Pons (tissue), 1 donor: ENCODE results near the gene RETSAT.
A peak's percentile ranks its signal among the peaks of the same experiment; 100 is the strongest.
"Not testable (repeated sequence)": the region's sequence is repeated elsewhere in the genome, so short reads cannot be mapped to it uniquely, and the experiment has no call there.

Experiments used
- DNase-seq: peaks from one replicate; pipeline ENCODE4 v3.0.0-alpha.2; 2016; ENCODE audit warnings: low spot score

RETSAT gene

DNA sequence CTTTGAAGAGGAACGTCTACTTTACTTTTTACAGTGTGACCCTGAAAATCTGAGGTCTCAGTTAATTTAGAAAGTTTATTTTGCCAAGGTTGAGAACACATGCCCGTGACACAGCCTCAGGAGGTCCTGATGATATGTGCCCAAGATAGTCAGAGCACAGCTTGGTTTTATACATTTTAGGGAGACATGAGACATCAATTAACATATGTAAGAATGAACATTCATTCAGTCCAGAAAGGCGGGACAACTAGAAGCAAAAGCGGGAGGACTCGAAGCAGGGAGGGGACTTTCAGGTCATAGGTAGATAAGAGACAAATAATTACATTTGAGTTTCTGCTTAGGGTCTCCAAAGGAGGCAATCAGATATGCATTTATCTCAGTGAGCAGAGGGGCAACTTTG lies 23.9 kb upstream of the RETSAT start:
- DNase-seq, result no peak

DNA sequence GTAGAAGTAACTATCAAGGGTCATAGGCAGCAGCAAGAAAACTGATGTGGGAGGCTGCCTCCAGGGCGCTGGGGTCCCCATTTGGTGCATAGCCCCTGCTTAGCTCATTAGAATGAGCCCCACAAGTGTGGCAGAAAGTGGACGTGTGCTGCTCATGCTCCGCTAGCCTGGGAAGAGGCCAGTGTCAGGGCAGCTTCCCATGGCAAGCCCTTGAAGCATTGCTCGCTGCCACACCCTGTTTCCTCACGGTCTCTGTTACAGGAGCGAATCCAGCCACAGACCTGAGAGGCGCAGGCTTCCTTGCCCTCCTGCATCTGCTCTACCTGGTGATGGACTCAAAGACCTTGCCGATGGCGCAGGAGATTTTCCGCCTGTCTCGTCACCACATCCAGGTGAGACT lies 22.8 kb upstream of the RETSAT start:
- no peak for DNase-seq

DNA sequence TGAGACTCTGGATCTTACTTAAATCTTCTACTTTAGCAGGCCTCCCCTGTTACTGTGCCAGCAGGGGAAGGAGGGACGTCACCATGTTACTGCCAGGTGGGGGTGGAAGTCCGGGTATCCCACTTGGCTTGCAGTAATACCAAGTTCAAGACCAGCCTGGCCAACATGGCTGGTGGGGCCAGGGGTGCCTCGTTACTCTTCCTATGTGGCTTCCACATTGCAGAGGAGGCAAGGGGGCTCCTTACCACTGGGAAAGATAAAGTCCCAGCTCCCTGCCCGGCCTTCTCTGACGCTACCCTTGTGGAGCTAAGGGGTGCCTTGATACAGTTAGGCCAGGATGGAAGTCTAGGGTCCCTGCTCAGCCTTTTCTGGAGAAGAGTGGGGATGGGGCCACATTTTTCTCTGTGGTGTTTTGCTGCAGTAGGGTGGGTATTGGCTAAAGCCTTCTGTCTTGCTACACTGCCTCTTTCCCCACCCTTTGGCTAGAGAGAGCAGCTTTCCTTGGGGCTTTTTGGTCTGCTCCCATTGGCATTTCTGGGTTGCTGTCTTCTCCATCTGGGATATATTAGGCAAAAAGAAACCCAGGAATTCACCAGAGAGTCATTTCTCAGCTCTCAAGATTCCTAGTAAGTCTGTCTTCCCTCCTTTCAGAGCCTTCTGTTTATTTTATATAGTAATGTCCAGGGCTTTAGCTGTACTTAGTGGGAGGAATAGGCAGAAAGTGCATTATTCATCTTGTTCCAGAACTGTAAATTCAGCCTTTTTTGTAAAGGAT lies 22.1 kb upstream of the RETSAT start:
- no peak for DNase-seq

DNA sequence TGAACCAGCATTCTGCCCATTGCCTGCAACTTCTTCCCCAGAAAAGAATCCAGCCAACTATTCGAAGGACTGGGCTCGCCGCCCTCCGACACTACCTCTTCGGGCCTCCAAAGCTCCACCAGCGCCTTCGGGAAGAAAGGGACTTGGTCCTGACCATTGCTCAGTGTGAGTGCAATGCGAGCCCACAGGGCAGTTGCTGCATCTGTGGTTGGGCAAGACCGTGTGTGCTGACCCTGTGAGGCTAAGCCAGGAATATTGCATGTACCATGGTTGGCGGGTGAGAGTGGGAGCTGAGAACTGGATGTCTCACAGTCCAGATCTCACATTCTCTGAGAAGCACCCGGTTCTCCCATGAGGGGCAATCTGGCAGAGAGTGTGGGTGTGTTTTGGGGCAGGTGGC lies 16.7 kb upstream of the RETSAT start:
- DNase-seq, result no peak

- no peak for DNase-seq
Measured at GRCh38 chr2:85369500-85369899, 15.2 kb upstream of the RETSAT start.

DNA sequence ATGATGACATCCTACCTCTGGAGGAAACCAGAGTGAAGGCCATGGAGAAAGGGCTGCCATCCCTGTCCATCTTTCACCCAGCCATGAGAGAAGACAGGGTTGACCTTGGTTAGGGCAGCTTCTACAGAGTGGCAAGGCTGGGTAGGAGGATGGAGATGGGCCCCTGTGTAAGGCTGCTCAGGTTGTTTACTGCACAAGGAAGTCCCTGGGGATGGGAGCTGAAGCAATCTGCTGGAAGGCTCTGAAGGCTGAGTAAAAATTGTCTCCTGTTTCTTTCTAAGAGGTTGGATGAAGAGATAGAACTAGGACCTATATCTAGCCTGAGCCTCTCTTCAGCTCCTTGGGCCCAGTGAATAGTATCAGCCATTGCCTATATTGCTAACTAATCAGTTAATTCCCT lies 14.6 kb upstream of the RETSAT start:
- DNase-seq, result no peak

GRCh38 chr2:85367180-85367579 lies 12.9 kb upstream of the RETSAT start:
- no peak for DNase-seq

- DNase-seq, result not testable (repeated sequence)
Measured at GRCh38 chr2:85362653-85363387, 8.5 kb upstream of the RETSAT start.

- no peak for DNase-seq
Measured at GRCh38 chr2:85357736-85358135, 3.4 kb upstream of the RETSAT start.

GRCh38 chr2:85356186-85356585 lies 1.9 kb upstream of the RETSAT start:
- no peak for DNase-seq

GRCh38 chr2:85355521-85355920 lies 1.2 kb upstream of the RETSAT start:
- no peak for DNase-seq

- DNase-seq, result no peak
Measured at GRCh38 chr2:85355073-85355410, 714 bp upstream of the RETSAT start.

DNA sequence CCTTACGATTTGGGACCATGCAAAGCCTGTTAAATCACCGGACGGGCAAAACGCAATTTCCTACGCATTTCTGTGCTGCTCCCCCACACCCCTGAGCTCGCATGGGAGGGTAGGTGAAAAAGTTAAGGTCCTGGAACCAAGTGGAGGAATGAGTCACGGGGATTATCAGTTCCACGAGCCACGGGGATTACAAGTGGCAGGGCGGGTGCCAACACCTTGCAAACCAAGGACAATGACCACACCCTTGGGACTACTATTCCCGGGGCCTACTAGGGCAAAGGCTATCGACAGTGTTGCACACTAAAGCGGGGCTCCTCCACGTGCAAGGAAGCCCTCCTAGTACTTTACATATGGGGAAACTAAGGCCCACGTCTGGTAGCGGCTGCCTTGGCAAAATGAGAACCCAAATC lies 447 bp downstream of the RETSAT start:
- DNase-seq, result peak; percentile 14

DNA sequence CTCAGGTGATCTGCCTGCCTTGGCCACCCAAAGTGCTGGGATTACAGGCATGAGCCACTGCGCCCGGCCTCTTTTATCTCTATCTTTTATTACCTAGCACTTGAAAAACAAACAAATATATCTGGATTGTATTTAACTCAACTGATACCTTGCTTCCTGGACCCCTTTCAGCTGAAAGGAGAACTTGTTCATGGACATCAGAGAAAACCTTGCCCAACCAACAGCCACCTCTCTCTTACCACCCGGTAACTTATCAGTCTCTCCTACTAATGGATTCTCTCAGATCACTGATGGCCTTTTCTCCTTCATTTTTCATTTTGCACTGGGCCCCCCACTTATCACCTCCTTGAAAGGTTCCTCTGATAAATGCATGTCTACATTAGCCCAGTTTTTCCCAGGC lies 6.7 kb downstream of the RETSAT start:
- DNase-seq, result no peak

DNA sequence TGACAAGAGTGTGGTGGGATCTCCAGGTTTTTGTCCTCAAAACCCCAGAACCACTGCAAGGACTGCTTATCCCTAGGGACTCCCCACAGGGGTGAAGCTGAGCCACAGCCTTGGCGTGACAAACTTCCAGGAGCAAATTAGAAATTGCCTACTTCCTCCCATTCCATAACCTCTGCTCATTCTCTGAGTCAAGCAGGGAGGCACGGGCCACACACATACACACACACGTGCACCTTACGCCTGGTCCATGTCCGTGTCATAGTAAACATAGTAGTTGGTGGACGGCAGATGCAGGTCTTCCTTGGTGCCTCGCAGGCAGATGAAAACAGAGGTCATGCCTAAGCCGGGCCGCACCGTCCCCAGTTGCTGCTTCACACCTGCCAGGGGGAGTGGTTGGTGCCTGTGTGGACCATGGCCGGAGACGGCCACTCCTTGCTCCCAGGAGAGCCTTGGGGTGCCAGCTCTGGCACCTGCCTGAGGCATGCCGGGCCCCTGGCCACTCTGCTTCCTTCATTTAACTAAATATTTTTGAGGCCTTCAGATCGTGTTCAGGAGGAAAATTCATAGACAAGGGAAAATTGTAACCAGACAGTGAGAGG lies 9.9 kb downstream of the RETSAT start:
- no peak for DNase-seq

DNA sequence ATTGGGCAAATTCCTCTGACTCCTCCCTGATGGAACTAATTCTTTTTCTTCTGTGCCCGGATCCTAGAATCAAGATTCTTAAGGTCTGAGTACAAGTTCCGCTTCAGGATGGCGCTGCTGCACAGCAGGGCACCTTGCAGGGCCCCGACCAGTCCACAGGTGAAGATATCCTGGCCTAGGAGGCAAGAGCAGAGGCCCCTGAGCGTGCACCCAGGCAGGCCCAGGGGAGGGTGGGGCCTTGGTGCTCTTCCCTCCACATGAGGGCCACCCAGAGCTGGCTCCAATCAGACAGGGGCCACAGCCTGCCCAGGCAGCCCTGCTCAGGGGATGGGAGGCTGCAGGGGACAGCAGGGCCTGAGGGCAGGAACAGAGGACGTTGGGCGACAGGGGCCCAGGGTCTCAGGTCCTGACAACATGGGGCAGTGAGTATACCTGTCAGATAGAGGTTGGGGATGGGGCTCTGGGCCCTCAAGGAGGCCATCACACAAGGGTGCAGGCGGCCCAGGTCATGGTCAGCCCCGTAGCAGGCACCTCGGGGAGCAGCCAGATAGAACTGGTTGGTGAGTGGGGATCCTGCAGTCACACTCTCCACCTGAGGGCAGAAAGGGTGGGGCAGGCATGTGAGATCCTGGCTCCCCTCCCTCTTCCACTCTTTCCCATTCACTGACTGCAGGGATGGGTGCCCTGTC lies 11.0 kb downstream of the RETSAT start:
- not testable (repeated sequence) for DNase-seq

- no peak for DNase-seq
Measured at GRCh38 chr2:85342156-85342555, 12.2 kb downstream of the RETSAT start.

DNA sequence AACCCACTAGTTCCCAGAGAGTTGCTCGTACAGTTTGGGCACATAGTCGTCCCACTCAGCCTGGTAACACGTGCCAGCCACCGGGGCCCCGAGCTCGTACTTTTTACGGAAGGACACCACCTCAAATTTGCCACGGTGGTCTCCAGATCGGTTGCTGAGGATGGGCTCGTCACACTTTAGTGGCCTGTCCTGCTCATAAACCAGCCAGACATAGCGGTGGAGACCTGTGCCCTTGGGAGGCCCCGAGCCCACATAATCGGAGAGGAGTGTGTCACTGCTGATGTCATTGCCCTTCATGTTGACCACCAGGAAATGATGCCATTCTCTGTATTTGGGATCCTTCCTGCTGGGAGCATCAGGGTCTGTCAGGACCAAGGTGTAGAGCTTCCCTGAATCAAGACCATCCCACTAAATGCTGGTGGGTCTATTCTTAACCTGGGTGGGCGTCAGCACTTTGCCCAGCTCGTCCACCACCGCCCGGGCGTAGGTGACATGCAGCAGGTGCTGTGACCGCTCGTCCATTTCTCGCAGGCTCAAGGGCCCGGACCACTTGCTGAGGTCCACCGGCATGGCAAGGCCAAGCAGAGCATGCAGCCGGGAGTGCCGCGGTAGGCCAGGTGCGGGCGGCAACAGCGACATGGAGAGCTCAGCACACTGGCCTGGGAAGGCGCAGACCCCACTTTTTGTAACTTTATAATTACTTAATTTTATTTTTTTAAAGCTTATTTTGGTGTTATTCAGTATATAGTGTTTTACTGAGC lies 12.9 kb downstream of the RETSAT start:
- DNase-seq, result no peak

DNA sequence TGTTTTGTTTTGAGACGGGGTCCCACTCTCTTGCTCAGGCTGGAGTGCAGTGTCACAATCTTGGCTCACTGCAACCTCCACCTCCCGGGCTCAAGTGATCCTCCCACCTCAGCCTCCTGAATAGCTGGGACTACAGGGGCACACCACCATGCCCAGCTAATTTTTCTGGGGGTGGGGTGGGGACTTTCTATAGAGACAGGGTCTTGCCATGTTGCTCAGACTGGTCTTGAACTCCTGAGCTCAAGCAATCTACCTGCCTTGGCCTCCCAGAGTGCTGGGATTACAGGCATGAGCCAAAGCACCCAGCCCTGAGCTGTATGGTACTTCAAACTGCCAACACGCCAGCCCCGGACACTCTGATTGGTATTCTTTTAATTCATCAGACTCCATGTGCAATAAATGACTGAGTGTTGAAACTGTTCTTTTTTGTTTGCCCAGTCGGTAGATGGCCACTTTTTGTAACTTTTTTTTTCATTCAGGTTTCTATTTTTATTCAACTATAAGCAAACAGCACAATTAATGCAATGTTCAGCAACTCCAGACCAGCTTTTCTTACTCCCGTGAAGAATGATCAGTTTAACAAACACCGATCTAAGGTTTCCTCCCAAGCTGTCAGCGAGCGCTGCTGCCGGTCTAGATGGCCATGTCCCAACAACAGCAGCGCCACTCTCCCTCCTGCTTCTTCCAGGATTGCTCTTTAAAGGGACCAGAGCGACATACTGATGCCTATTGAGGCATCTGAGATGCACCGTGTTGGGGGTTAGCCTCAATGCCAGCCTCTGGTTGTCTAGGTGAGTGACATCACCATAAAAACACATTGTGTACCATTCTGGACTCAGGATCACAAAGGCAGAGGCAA lies 14.1 kb downstream of the RETSAT start:
- DNase-seq, result no peak

DNA sequence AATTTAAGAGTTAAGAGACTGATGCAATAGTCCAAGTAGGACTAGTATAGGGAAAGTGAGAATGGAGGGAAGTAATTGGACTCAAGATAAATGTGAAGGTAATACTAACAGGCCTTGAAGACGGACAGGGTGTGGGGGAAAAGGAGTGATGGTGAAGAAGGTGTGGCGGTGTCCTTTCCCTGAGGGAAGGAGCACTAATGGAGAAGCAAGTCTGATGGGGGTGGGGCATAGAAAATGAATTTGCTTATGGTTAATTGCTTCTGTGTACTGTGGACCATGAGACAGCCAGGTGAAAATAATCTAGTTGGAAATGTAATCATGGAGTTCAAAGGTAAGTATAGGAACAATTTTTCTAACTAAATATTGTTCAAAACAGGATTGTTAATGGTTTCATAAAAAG lies 19.4 kb downstream of the RETSAT start:
- no peak for DNase-seq

DNA sequence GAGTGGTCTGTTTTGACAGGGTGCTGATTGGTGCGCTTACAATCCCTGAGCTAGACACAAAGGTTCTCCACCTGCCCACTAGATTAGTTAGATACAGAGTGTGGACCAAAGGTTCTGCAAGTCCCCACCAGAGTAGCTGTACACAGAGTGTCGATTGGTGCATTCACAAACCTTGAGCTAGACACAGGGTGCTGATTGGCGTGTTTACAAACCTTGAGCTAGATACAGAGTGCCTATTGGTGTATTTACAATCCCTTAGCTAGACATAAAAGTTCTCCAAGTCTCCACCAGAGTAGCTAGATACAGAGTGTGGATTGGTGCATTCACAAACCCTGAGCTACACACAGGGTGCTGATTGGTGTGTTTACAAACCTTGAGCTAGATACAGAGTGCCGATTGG lies 20.5 kb downstream of the RETSAT start:
- not testable (repeated sequence) for DNase-seq
